ENCODE data around the gene THAP5. TPM values are rescaled to one million over a fixed set of nuclear protein-coding genes. Genes with fewer than 3 reads are reported as not detected.

The THAP5 gene
- total RNA-seq, 2 experiments from 2014 or later: 26.7 to 29.4 TPM

GRCh38 chr7:108598914-108599580 lies 29.5 kb upstream of the THAP5 start:
- Mint-ChIP-seq H3K4me1 (ENCODE audit: low read depth) (no peaks in the 10 kb centered on the region), H3K36me3 (ENCODE audit: low read depth) (no peaks in the 10 kb centered on the region), H3K9me3 (ENCODE audit: insufficient read depth) (no peaks in the 10 kb centered on the region), H3K27me3 (ENCODE audit: low read depth) (peaks cover 14% of the 10 kb centered on the region), H3K4me3 (no peak overlapping the region), H3K27ac (no peak overlapping the region)
- DNase-seq (no peak), ATAC-seq (no peak)
- ChIA-PET CTCF (no interaction called here), POLR2A (interaction anchor here (0.6 kb wide), 1 partner anchor 855 kb away, joined by 3 read pairs; no protein-coding TSS in a partner anchor)

- DNase-seq: no peak
- POLR2A ChIA-PET: no interaction called here
- H3K9me3 Mint-ChIP-seq (ENCODE audit: insufficient read depth): no peaks in the 10 kb centered on the region
- H3K4me1 Mint-ChIP-seq (ENCODE audit: low read depth): no peaks in the 10 kb centered on the region
- no peak for ATAC-seq
- no peaks in the 10 kb centered on the region for H3K36me3 Mint-ChIP-seq (ENCODE audit: low read depth)
- CTCF ChIA-PET: no interaction called here
- H3K27ac Mint-ChIP-seq: no peak overlapping the region
- no peak overlapping the region for H3K4me3 Mint-ChIP-seq
- peaks cover 14% of the 10 kb centered on the region for H3K27me3 Mint-ChIP-seq (ENCODE audit: low read depth)
These were observed 28.6 kb upstream of the THAP5 start for GRCh38 chr7:108598153-108598552.

GRCh38 chr7:108596560-108596959 lies 27.1 kb upstream of the THAP5 start:
- Mint-ChIP-seq H3K27ac (no peak overlapping the region), H3K4me3 (no peak overlapping the region), H3K27me3 (ENCODE audit: low read depth) (peaks cover 14% of the 10 kb centered on the region), H3K36me3 (ENCODE audit: low read depth) (no peaks in the 10 kb centered on the region), H3K4me1 (ENCODE audit: low read depth) (no peaks in the 10 kb centered on the region), H3K9me3 (ENCODE audit: insufficient read depth) (no peaks in the 10 kb centered on the region)
- POLR2A ChIA-PET: no interaction called here
- CTCF ChIA-PET: no interaction called here
- DNase-seq (no peak), ATAC-seq (no peak)

GRCh38 chr7:108592646-108593201 lies 23.2 kb upstream of the THAP5 start:
- ChIA-PET CTCF (interaction anchor here (0.9 kb wide), 1 partner anchor 13 kb away, joined by 3 read pairs; no protein-coding TSS in a partner anchor), POLR2A (no interaction called here)
- Mint-ChIP-seq H3K4me1 (ENCODE audit: low read depth) (no peaks in the 10 kb centered on the region), H3K36me3 (ENCODE audit: low read depth) (no peaks in the 10 kb centered on the region), H3K4me3 (no peak overlapping the region), H3K9me3 (ENCODE audit: insufficient read depth) (no peaks in the 10 kb centered on the region), H3K27me3 (ENCODE audit: low read depth) (peaks cover 2% of the 10 kb centered on the region), H3K27ac (no peak overlapping the region)
- ATAC-seq (no peak), DNase-seq (no peak)

- POLR2A ChIA-PET: no interaction called here
- peaks cover 15% of the 10 kb centered on the region for H3K27me3 Mint-ChIP-seq (ENCODE audit: low read depth)
These were observed 21.1 kb upstream of the THAP5 start for GRCh38 chr7:108590606-108591005.

GRCh38 chr7:108589874-108590273 lies 20.4 kb upstream of the THAP5 start:
- Mint-ChIP-seq H3K4me1 (ENCODE audit: low read depth) (no peaks in the 10 kb centered on the region), H3K4me3 (no peak overlapping the region), H3K27me3 (ENCODE audit: low read depth) (peaks cover 15% of the 10 kb centered on the region), H3K9me3 (ENCODE audit: insufficient read depth) (no peaks in the 10 kb centered on the region), H3K27ac (no peak overlapping the region), H3K36me3 (ENCODE audit: low read depth) (no peaks in the 10 kb centered on the region)
- POLR2A ChIA-PET: no interaction called here
- CTCF ChIA-PET: interaction anchor here (1.6 kb wide), 1 partner anchor 10 kb away, joined by 3 read pairs; no protein-coding TSS in a partner anchor
- DNase-seq (no peak), ATAC-seq (no peak)

More at GRCh38 chr7:108590606-108591005, 21.1 kb upstream of the THAP5 start:
- Mint-ChIP-seq H3K36me3 (ENCODE audit: low read depth) (no peaks in the 10 kb centered on the region), H3K4me1 (ENCODE audit: low read depth) (no peaks in the 10 kb centered on the region), H3K9me3 (ENCODE audit: insufficient read depth) (no peaks in the 10 kb centered on the region), H3K4me3 (no peak overlapping the region), H3K27ac (no peak overlapping the region)
- CTCF ChIA-PET: no interaction called here
- DNase-seq: no peak
- ATAC-seq: no peak

- Mint-ChIP-seq H3K4me1 (ENCODE audit: low read depth) (no peaks in the 10 kb centered on the region), H3K9me3 (ENCODE audit: insufficient read depth) (no peaks in the 10 kb centered on the region), H3K4me3 (no peak overlapping the region), H3K27me3 (ENCODE audit: low read depth) (peaks cover 15% of the 10 kb centered on the region), H3K27ac (no peak overlapping the region), H3K36me3 (ENCODE audit: low read depth) (no peaks in the 10 kb centered on the region)
- ChIA-PET CTCF (interaction anchor here (1.6 kb wide), 1 partner anchor 9 kb away, joined by 3 read pairs; no protein-coding TSS in a partner anchor), POLR2A (no interaction called here)
- ATAC-seq: no peak
- DNase-seq: no peak
These were observed 19.7 kb upstream of the THAP5 start for GRCh38 chr7:108589199-108589598.

GRCh38 chr7:108586274-108586710 lies 16.8 kb upstream of the THAP5 start:
- Mint-ChIP-seq H3K27me3 (ENCODE audit: low read depth) (peaks cover 15% of the 10 kb centered on the region), H3K9me3 (ENCODE audit: insufficient read depth) (no peaks in the 10 kb centered on the region), H3K4me3 (no peak overlapping the region), H3K27ac (no peak overlapping the region), H3K36me3 (ENCODE audit: low read depth) (no peaks in the 10 kb centered on the region), H3K4me1 (ENCODE audit: low read depth) (no peaks in the 10 kb centered on the region)
- DNase-seq (no peak), ATAC-seq (no peak)
- ChIA-PET POLR2A (no interaction called here), CTCF (interaction anchor here (2.4 kb wide), 1 partner anchor 10 kb away, joined by 7 read pairs; no protein-coding TSS in a partner anchor)

GRCh38 chr7:108585843-108586242 lies 16.3 kb upstream of the THAP5 start:
- CTCF ChIA-PET: interaction anchor here (2.4 kb wide), 1 partner anchor 10 kb away, joined by 7 read pairs; no protein-coding TSS in a partner anchor
- no peaks in the 10 kb centered on the region for H3K4me1 Mint-ChIP-seq (ENCODE audit: low read depth)
- H3K9me3 Mint-ChIP-seq (ENCODE audit: insufficient read depth): no peaks in the 10 kb centered on the region
- H3K27ac Mint-ChIP-seq: no peak overlapping the region
- no peak overlapping the region for H3K4me3 Mint-ChIP-seq
- H3K27me3 Mint-ChIP-seq (ENCODE audit: low read depth): peaks cover 15% of the 10 kb centered on the region
- ATAC-seq (no peak), DNase-seq (no peak)
- H3K36me3 Mint-ChIP-seq (ENCODE audit: low read depth): no peaks in the 10 kb centered on the region
- POLR2A ChIA-PET: no interaction called here

- Mint-ChIP-seq H3K9me3 (ENCODE audit: insufficient read depth) (peaks cover 4% of the 10 kb centered on the region), H3K4me1 (ENCODE audit: low read depth) (no peaks in the 10 kb centered on the region), H3K36me3 (ENCODE audit: low read depth) (peaks cover 12% of the 10 kb centered on the region), H3K4me3 (no peak overlapping the region), H3K27ac (no peak overlapping the region), H3K27me3 (ENCODE audit: low read depth) (peaks cover 13% of the 10 kb centered on the region)
- POLR2A ChIA-PET: no interaction called here
- CTCF ChIA-PET: interaction anchor here (2.4 kb wide), 1 partner anchor 8 kb away, joined by 7 read pairs; no protein-coding TSS in a partner anchor
- DNase-seq (no peak), ATAC-seq (no peak)
These were observed 14.7 kb upstream of the THAP5 start for GRCh38 chr7:108584211-108584610.

GRCh38 chr7:108581655-108582491 lies 12.4 kb upstream of the THAP5 start:
- peaks cover 24% of the 10 kb centered on the region for H3K36me3 Mint-ChIP-seq (ENCODE audit: low read depth)
- ATAC-seq (no peak), DNase-seq (no peak)
- no peak overlapping the region for H3K4me3 Mint-ChIP-seq
- peaks cover 10% of the 10 kb centered on the region for H3K27me3 Mint-ChIP-seq (ENCODE audit: low read depth)
- H3K4me1 Mint-ChIP-seq (ENCODE audit: low read depth): no peaks in the 10 kb centered on the region
- POLR2A ChIA-PET: no interaction called here
- CTCF ChIA-PET: no interaction called here
- H3K9me3 Mint-ChIP-seq (ENCODE audit: insufficient read depth): peaks cover 4% of the 10 kb centered on the region
- H3K27ac Mint-ChIP-seq: no peak overlapping the region

GRCh38 chr7:108580298-108580697 lies 10.8 kb upstream of the THAP5 start:
- POLR2A ChIA-PET: no interaction called here
- DNase-seq (no peak), ATAC-seq (no peak)
- CTCF ChIA-PET: interaction anchor here (0.9 kb wide), 1 partner anchor 9 kb away, joined by 3 read pairs; no protein-coding TSS in a partner anchor
- no peaks in the 10 kb centered on the region for H3K27me3 Mint-ChIP-seq (ENCODE audit: low read depth)
- H3K4me1 Mint-ChIP-seq (ENCODE audit: low read depth): no peaks in the 10 kb centered on the region
- no peak overlapping the region for H3K27ac Mint-ChIP-seq
- H3K4me3 Mint-ChIP-seq: no peak overlapping the region
- H3K36me3 Mint-ChIP-seq (ENCODE audit: low read depth): peaks cover 36% of the 10 kb centered on the region
- peaks cover 4% of the 10 kb centered on the region for H3K9me3 Mint-ChIP-seq (ENCODE audit: insufficient read depth)
